ENCODE results near the gene OSBPL6. TPM values are rescaled to one million over a fixed set of nuclear protein-coding genes. Genes with fewer than 3 reads are reported as not detected.

The OSBPL6 gene
- total and polyA plus RNA-seq, 7 donors: 0.23 to 3.2 (median 1.5) TPM

DNA sequence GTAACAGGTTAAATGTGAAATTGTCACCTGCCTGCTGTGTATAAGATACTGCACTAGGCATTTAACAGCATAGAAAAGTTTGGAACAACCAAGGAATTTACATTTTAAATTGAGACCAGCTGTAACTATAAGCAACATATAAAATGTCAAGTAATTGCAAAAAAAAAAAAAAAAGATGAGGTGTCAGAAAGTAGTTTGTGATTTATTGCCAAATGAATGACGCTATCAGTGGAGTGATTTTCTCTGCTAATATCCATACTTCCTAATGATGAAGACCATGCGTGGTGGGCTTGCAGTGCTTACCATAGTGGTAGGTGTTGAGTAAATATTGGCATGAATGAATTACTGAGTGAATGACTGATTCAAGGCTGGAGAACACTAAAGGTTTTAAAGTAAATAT is 73.3 kb downstream of the OSBPL6 start:
- no peak for DNase-seq
- TF ChIP-seq POLR2A (IDR thresholded peaks at IDR 0.05) (no peak), POLR2AphosphoS5 (IDR thresholded peaks at IDR 0.05) (no peak), EP300 (IDR thresholded peaks at IDR 0.05) (no peak)
- TF ChIP-seq, protein P1, sequence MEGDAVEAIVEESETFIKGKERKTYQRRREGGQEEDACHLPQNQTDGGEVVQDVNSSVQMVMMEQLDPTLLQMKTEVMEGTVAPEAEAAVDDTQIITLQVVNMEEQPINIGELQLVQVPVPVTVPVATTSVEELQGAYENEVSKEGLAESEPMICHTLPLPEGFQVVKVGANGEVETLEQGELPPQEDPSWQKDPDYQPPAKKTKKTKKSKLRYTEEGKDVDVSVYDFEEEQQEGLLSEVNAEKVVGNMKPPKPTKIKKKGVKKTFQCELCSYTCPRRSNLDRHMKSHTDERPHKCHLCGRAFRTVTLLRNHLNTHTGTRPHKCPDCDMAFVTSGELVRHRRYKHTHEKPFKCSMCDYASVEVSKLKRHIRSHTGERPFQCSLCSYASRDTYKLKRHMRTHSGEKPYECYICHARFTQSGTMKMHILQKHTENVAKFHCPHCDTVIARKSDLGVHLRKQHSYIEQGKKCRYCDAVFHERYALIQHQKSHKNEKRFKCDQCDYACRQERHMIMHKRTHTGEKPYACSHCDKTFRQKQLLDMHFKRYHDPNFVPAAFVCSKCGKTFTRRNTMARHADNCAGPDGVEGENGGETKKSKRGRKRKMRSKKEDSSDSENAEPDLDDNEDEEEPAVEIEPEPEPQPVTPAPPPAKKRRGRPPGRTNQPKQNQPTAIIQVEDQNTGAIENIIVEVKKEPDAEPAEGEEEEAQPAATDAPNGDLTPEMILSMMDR (IDR thresholded peaks at IDR 0.05): no peak
- Histone ChIP-seq H3K36me3 (no peaks in the 10 kb centered on the region), H3K9me3 (no peaks in the 10 kb centered on the region), H3K27ac (no peak overlapping the region), H3K4me3 (no peak overlapping the region), H3K27me3 (no peaks in the 10 kb centered on the region), H3K4me1 (peaks cover 0 to 14% (median 12%) of the 10 kb centered on the region in 4 donors)
- 91 to 97% methylated on average over 2 of the region's 2 CpGs for WGBS, 2 donors
- intact Hi-C loops (cut with DNase I): no loop called here

DNA sequence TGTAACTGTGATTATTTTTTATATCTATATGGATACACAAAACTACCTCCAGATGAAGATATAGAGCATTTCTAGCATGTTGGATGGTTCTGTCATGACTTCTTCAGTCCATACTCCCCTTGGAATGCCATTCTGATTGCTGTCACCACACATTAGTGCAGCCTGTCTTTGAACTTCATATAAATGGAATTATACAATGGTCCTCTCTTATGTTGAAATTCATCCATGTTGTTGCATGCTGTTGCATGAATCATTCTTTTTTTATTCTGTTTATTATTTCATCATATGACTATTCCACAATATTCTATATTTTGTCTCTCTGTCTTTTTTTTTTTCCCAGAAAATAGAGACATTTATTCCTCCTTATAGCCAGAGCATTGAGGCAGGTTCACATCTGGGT is 74.1 kb downstream of the OSBPL6 start:
- H3K36me3 ChIP-seq: no peaks in the 10 kb centered on the region
- no peak overlapping the region for H3K4me3 ChIP-seq
- no peaks in the 10 kb centered on the region for H3K27me3 ChIP-seq
- TF ChIP-seq POLR2AphosphoS5 (IDR thresholded peaks at IDR 0.05): no peak
- TF ChIP-seq, protein P1 (IDR thresholded peaks at IDR 0.05): no peak
- TF ChIP-seq POLR2A (IDR thresholded peaks at IDR 0.05): no peak
- TF ChIP-seq EP300 (IDR thresholded peaks at IDR 0.05): no peak
- peaks cover 0 to 14% (median 13%) of the 10 kb centered on the region in 4 donors for H3K4me1 ChIP-seq
- intact Hi-C loops (cut with DNase I): no loop called here
- no peak overlapping the region for H3K27ac ChIP-seq
- DNase-seq: no peak
- H3K9me3 ChIP-seq: no peaks in the 10 kb centered on the region

DNA sequence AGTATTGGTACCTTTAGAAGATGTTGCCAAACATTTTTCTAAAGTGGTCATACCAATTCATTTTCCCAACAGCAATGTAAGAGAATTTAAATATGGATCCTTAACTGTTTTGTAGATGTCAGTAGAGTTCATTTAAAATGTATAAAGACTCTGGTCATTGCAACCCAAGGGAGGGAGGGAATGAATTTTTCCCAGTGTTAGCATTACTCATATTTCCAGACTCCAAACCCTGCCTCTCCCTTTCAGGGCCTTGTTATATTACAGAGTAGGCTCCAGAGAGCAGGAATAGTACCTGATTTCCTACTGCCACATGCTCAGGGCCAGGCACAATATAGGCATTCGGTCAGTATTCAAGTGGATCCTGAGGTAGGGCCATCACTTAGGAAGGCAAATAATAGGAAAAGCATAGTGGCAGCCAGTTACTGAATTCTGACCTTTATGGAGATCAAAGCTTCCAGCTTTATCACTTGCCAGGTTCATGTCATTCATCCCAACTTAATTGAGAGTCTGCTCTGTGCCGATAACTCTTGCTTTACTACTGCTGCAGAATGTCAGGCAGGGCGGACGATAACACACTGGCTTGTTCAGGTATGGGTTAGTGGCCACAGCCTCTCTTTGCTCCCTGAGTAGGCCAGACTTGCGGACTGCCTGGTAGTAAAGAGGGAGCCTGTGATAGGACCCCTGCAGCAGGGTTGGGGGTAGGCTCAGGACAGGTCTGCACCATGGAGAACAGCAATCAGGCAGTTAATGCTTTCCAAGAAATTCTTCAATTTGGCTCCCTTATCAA is 75.3 kb downstream of the OSBPL6 start:
- intact Hi-C loops (cut with DNase I): no loop called here
- TF ChIP-seq, protein P1 (IDR thresholded peaks at IDR 0.05): no peak
- TF ChIP-seq POLR2AphosphoS5 (IDR thresholded peaks at IDR 0.05): no peak
- no peak for TF ChIP-seq POLR2A (IDR thresholded peaks at IDR 0.05)
- no peak for TF ChIP-seq EP300 (IDR thresholded peaks at IDR 0.05)

DNA sequence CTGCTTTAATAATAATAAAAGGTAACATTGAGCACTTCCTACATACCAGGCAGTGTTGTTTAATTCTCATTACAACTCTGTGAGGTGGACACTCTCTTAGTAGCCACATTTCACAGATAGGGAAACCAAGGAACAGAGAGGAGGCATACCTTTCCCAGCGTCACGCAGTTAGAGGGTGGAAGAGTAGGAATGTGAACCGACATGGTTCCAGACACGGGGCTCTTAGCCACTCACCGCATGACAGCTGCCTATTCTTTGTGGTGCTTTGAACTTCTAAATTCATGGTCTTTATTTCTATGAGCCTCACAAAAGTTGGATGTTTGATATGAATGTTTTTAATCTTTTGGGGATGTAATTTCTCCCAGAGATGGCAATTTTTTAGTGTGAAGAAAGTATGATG is 76.0 kb downstream of the OSBPL6 start:
- TF ChIP-seq, protein P1 (IDR thresholded peaks at IDR 0.05): no peak
- TF ChIP-seq EP300 (IDR thresholded peaks at IDR 0.05): no peak
- TF ChIP-seq POLR2AphosphoS5 (IDR thresholded peaks at IDR 0.05): no peak
- TF ChIP-seq POLR2A (IDR thresholded peaks at IDR 0.05): no peak
- 94 to 95% methylated on average over 5 of the region's 5 CpGs for WGBS, 2 donors
- intact Hi-C loops (cut with DNase I): no loop called here

More for the DNA sequence above, 75.3 kb downstream of the OSBPL6 start:
- no peaks in the 10 kb centered on the region for H3K36me3 ChIP-seq
- H3K27ac ChIP-seq: no peak overlapping the region
- WGBS, 2 donors: 94 to 96% methylated on average over 5 of the region's 5 CpGs
- no peaks in the 10 kb centered on the region for H3K27me3 ChIP-seq
- H3K4me1 ChIP-seq: peaks cover 0 to 14% (median 13%) of the 10 kb centered on the region in 4 donors
- no peaks in the 10 kb centered on the region for H3K9me3 ChIP-seq
- DNase-seq: no peak
- H3K4me3 ChIP-seq: no peak overlapping the region

More for the DNA sequence above, 76.0 kb downstream of the OSBPL6 start:
- Histone ChIP-seq H3K27me3 (no peaks in the 10 kb centered on the region), H3K27ac (no peak overlapping the region), H3K9me3 (no peaks in the 10 kb centered on the region), H3K4me3 (no peak overlapping the region), H3K36me3 (no peaks in the 10 kb centered on the region), H3K4me1 (peaks cover 0 to 14% (median 13%) of the 10 kb centered on the region in 4 donors)
- no peak for DNase-seq

Data from sigmoid colon (tissue), 7 donors.